Activated B cell treated with CpG ODN at 0.5 μM for 24 hours (primary cell): ENCODE measurements around the gene HOXD13. TPM values are rescaled to one million over a fixed set of nuclear protein-coding genes. Genes with fewer than 3 reads are reported as not detected.

Source experiments
- ATAC-seq: fragments of 200-7000 bp; cut with Tn5 transposase; one replicate; pipeline ENCODE4 v1.10.0; 2021; ENCODE audit warnings: low read depth, mild to moderate bottlenecking, moderate library complexity
- CTCF ChIA-PET: fragments of 350-600 bp; sonication (Branson Sonifier 250); formaldehyde crosslinking; loops from one replicate; lab custom pipeline; 2021; ENCODE audit warnings: antibody characterized with exemption; lab: Charles Lee
- POLR2A ChIA-PET: fragments of 350-600 bp; sonication (Branson Sonifier 250); formaldehyde crosslinking; loops from one replicate; lab custom pipeline; 2021; ENCODE audit warnings: antibody characterized with exemption; lab: Charles Lee
- DNase-seq: peaks from one replicate; pipeline ENCODE4 v3.0.0; 2022
- H3K27ac Mint-ChIP-seq: one replicate; pipeline ENCODE4 v1.8.0; 2020; ENCODE audit warnings: mixed read lengths
- H3K27me3 Mint-ChIP-seq: one replicate; pipeline ENCODE4 v1.8.0; 2021; ENCODE audit warnings: mixed read lengths
- H3K36me3 Mint-ChIP-seq: one replicate; pipeline ENCODE4 v1.8.0; 2021; ENCODE audit warnings: low read depth, mixed read lengths
- H3K4me1 Mint-ChIP-seq: one replicate; pipeline ENCODE4 v1.8.0; 2021; ENCODE audit warnings: mixed read lengths
- H3K4me3 Mint-ChIP-seq: one replicate; pipeline ENCODE4 v1.8.0; 2020; ENCODE audit warnings: mild to moderate bottlenecking, mixed read lengths
- H3K9me3 Mint-ChIP-seq: one replicate; pipeline ENCODE4 v1.8.0; 2020; ENCODE audit warnings: mixed read lengths
- intact Hi-C: fragments of 100-400 bp; cut with micrococcal nuclease; formaldehyde crosslinking; loops from one replicate; pipeline ENCODE4 v1.15.1; 2024
- total RNA-seq: library from RNA; stranded (reverse); gene quantifications from 2 replicates; pipeline ENCODE4 v1.2.3, GENCODE V29; 2022
- TF ChIP-seq, protein P1 (sequence below): fragments of 200-600 bp; IDR thresholded peaks from one replicate; pipeline ENCODE4 v1.8.0; 2022; ENCODE audit warnings: antibody characterized with exemption, mild to moderate bottlenecking

Gene HOXD13
- total RNA-seq, 1 donor from 2014 or later, result not detected

DNA sequence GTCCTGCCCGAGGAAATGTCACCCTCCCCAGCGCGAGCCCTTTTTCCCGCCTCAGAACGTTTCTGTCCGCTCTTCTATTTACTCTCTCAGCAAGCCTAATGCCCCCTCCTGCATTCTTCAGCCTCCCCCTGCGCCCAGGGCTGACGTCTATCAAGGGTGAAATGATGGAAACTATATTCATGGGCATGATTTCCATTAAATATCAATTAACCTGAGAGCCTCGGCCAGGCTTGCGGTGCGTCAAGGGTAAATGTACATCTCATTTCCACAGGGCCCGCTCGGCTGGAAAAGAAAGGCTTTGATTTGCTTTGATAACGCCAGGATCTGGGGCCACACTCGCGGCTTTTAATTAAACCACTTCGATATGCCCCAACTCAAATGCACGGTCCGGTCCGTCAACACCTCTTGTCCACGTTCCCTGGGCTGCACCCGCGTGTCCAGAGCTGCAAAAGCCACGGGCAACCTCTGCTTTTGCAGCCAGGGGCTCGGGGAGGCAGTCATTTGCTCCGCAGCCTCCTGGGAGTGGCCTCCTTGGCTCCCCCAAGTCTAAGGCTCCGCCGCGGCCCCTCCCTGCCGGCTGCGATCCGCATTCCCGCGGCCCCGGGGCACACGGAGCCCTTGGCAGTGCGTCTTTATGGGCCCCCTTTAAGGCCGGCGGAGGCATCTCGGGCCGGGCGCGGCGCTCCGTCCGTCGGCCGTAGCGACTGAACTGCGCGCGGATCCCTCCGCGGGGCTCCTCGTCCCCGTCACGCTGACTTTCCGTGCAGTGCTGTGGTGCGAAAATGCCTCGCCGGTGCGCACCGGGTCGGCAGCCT lies 36.7 kb downstream of the HOXD13 start, which contains the start of gene HOXD8:
TSS of gene HOXD8 (plus strand) at position 724 of the 815 bp plus-strand sequence. CDS start 662 bp downstream, outside the sequence.
- Mint-ChIP-seq H3K27me3 (peaks cover 70% of the 10 kb centered on the region), H3K36me3 (no peaks in the 10 kb centered on the region), H3K9me3 (no peaks in the 10 kb centered on the region), H3K27ac (peak within 1 kb of the TSS; percentile 46), H3K4me3 (peak within 1 kb of the TSS; percentile 28), H3K4me1 (peaks cover 31% of the 10 kb centered on the region)
- POLR2A ChIA-PET, result no interaction called here
- no peak for DNase-seq
- CTCF ChIA-PET, result interaction anchor here (2.6 to 4.7 kb wide), 4 partner anchors 32 to 523 kb away, joined by 17 to 94 read pairs (median 53); no protein-coding TSS in a partner anchor
- TF ChIP-seq, protein P1, sequence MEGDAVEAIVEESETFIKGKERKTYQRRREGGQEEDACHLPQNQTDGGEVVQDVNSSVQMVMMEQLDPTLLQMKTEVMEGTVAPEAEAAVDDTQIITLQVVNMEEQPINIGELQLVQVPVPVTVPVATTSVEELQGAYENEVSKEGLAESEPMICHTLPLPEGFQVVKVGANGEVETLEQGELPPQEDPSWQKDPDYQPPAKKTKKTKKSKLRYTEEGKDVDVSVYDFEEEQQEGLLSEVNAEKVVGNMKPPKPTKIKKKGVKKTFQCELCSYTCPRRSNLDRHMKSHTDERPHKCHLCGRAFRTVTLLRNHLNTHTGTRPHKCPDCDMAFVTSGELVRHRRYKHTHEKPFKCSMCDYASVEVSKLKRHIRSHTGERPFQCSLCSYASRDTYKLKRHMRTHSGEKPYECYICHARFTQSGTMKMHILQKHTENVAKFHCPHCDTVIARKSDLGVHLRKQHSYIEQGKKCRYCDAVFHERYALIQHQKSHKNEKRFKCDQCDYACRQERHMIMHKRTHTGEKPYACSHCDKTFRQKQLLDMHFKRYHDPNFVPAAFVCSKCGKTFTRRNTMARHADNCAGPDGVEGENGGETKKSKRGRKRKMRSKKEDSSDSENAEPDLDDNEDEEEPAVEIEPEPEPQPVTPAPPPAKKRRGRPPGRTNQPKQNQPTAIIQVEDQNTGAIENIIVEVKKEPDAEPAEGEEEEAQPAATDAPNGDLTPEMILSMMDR, result no peak
- intact Hi-C loops, result loop anchor here (2.0 to 5.0 kb wide), 2 partner anchors 1288 to 1634 kb away; no protein-coding TSS in a partner anchor
- ATAC-seq, result no peak

DNA sequence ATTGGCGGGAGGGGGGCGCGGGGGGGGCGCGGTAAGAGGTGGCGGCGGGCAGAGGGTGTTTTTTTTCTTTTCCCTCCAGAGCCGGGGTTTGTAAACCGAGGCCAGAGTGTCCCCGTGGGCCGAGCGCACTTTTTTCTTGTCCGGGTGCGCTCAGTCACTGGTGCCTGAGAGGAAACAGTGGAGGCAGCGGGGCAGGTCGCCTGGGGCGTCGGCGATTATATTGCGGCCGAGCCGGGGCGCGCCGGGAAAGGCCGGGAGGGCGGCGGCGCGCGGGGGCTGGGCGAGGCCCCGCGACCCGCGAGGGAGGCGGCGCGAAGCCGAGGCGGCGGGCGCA lies 37.3 kb downstream of the HOXD13 start:
- no peaks in the 10 kb centered on the region for H3K36me3 Mint-ChIP-seq
- H3K27ac Mint-ChIP-seq, result no peak overlapping the region
- TF ChIP-seq, protein P1, result no peak
- peaks cover 31% of the 10 kb centered on the region for H3K4me1 Mint-ChIP-seq
- CTCF ChIA-PET, result interaction anchor here (1.4 to 4.1 kb wide), 2 partner anchors 11 to 326 kb away, joined by 4 to 19 read pairs; no protein-coding TSS in a partner anchor
- no peak overlapping the region for H3K4me3 Mint-ChIP-seq
- H3K27me3 Mint-ChIP-seq, result peaks cover 71% of the 10 kb centered on the region
- ATAC-seq (no peak), DNase-seq (no peak)
- intact Hi-C loops, result loop anchor here (2.0 to 10.0 kb wide), 5 partner anchors 32 to 1795 kb away; partner anchors contain the start of genes HOXD12 and SP9
- H3K9me3 Mint-ChIP-seq, result no peaks in the 10 kb centered on the region
- POLR2A ChIA-PET, result no interaction called here

DNA sequence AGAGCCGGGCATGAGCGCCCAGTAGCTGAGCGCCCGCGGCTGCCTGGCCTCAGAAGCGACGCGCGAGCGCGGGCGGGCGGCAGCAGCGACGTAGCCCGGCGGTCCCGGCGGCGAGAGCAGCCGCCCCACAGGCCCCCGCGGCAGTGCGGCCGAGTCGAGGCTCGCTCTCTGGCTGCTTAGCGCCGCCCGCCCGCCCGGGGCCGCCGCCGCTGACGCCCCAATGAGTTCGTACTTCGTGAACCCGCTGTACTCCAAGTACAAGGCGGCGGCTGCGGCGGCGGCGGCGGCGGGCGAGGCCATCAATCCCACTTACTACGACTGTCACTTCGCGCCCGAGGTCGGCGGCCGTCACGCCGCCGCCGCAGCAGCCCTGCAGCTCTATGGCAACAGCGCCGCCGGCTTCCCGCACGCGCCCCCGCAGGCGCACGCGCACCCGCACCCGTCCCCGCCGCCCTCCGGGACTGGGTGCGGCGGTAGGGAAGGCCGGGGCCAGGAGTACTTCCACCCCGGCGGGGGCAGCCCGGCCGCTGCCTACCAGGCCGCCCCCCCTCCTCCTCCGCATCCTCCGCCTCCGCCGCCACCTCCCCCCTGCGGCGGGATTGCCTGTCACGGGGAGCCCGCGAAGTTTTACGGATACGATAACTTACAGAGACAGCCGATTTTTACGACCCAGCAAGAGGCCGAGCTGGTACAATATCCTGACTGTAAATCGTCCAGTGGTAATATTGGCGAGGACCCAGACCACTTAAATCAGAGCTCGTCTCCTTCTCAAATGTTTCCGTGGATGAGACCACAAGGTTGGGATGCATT lies 37.8 kb downstream of the HOXD13 start:
- intact Hi-C loops, result loop anchor here (2.0 to 10.0 kb wide), 3 partner anchors 33 to 1796 kb away; partner anchors contain the start of genes HOXD12 and SP9
- peaks cover 32% of the 10 kb centered on the region for H3K4me1 Mint-ChIP-seq
- no peaks in the 10 kb centered on the region for H3K9me3 Mint-ChIP-seq
- TF ChIP-seq, protein P1, result no peak
- H3K36me3 Mint-ChIP-seq, result no peaks in the 10 kb centered on the region
- POLR2A ChIA-PET, result no interaction called here
- peak overlapping the region; percentile 41 for H3K27ac Mint-ChIP-seq
- ATAC-seq (peak; percentile 18), DNase-seq (no peak)
- H3K4me3 Mint-ChIP-seq, result peak overlapping the region; percentile 57
- CTCF ChIA-PET, result interaction anchor here (1.4 to 4.1 kb wide), 2 partner anchors 10 to 325 kb away, joined by 4 to 19 read pairs; no protein-coding TSS in a partner anchor
- H3K27me3 Mint-ChIP-seq, result peaks cover 73% of the 10 kb centered on the region

DNA sequence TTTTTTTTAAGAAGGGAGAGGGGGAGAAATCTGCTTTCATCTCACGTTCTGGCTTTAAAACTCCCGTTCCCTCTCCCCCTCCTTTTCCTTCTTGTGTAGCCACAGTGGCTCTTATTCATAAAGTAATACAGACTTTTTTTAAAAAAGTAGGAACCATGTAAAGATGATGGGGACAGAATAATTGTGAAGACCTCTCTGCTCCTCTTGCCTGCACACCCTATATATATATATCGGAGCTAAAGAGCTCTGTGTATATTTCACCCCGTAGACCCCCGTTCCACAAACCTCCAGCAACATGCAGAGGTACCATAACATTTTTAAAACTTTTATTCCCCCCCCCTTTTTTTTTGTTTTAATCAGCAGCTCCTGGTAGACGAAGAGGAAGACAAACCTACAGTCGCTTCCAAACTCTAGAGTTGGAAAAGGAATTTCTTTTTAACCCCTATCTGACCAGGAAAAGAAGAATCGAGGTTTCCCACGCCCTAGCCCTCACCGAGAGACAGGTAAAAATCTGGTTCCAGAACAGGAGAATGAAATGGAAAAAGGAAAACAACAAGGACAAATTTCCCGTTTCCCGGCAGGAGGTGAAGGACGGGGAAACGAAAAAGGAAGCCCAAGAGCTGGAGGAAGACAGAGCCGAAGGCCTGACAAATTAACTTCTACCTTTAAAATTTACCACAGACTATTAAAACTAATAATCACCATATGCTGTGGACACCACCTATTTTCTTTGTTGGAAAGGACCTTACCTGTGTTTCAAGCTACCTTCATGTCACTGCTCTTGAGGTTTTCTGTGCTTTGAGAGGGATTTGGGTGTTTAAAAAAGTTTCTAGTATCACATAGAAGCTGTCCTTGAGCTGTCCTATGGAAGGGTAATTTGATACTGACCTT lies 38.7 kb downstream of the HOXD13 start:
- ChIA-PET POLR2A (interaction anchor here (0.5 kb wide), 1 partner anchor 1747 kb away, joined by 6 read pairs; no protein-coding TSS in a partner anchor), CTCF (interaction anchor here (1.4 to 4.1 kb wide), 4 partner anchors 9 to 521 kb away, joined by 4 to 19 read pairs (median 6); no protein-coding TSS in a partner anchor)
- TF ChIP-seq, protein P1, result no peak
- DNase-seq, result no peak
- intact Hi-C loops, result loop anchor here (2.0 to 10.0 kb wide), 3 partner anchors 34 to 1796 kb away; partner anchors contain the start of genes HOXD12 and SP9
- H3K27ac Mint-ChIP-seq, result peak overlapping the region; percentile 41
- peak overlapping the region; percentile 57 for H3K4me3 Mint-ChIP-seq
- H3K9me3 Mint-ChIP-seq, result no peaks in the 10 kb centered on the region
- no peak for ATAC-seq
- peaks cover 73% of the 10 kb centered on the region for H3K27me3 Mint-ChIP-seq
- peaks cover 40% of the 10 kb centered on the region for H3K4me1 Mint-ChIP-seq
- H3K36me3 Mint-ChIP-seq, result no peaks in the 10 kb centered on the region
